ENCODE measurements around the gene CD46.
A peak's percentile ranks its signal among the peaks of the same experiment; 100 is the strongest.

CD46 gene

GRCh38 chr1:207828046-207828445 lies 76.2 kb downstream of the CD46 start:
- DNase-seq (ENCODE audit: low read depth): no peak

- DNase-seq (ENCODE audit: low read depth): peak; percentile 57
These were observed 76.8 kb downstream of the CD46 start for GRCh38 chr1:207828485-207829158.

GRCh38 chr1:207829576-207829975 lies 77.7 kb downstream of the CD46 start:
- DNase-seq (ENCODE audit: low read depth): no peak

GRCh38 chr1:207830788-207831187 lies 78.9 kb downstream of the CD46 start:
- DNase-seq (ENCODE audit: low read depth): no peak

- peak; percentile 49 for DNase-seq (ENCODE audit: low read depth)
These were observed 79.9 kb downstream of the CD46 start for GRCh38 chr1:207831517-207832327.

- no peak for DNase-seq (ENCODE audit: low read depth)
These were observed 80.9 kb downstream of the CD46 start for GRCh38 chr1:207832796-207833195.

GRCh38 chr1:207833381-207833780 lies 81.5 kb downstream of the CD46 start:
- no peak for DNase-seq (ENCODE audit: low read depth)

- DNase-seq (ENCODE audit: low read depth): no peak
These were observed 82.3 kb downstream of the CD46 start for GRCh38 chr1:207833956-207834660.

- DNase-seq (ENCODE audit: low read depth): no peak
These were observed 84.1 kb downstream of the CD46 start for GRCh38 chr1:207835958-207836357.

- no peak for DNase-seq (ENCODE audit: low read depth)
These were observed 84.9 kb downstream of the CD46 start for GRCh38 chr1:207836591-207837347.

GRCh38 chr1:207837673-207838072 lies 85.8 kb downstream of the CD46 start:
- DNase-seq (ENCODE audit: low read depth): no peak

GRCh38 chr1:207838156-207839082 lies 86.6 kb downstream of the CD46 start:
- no peak for DNase-seq (ENCODE audit: low read depth)

GRCh38 chr1:207839083-207839413 lies 87.2 kb downstream of the CD46 start:
- no peak for DNase-seq (ENCODE audit: low read depth)

GRCh38 chr1:207840380-207840779 lies 88.5 kb downstream of the CD46 start:
- DNase-seq (ENCODE audit: low read depth): no peak

GRCh38 chr1:207841293-207841692 lies 89.4 kb downstream of the CD46 start:
- no peak for DNase-seq (ENCODE audit: low read depth)

GRCh38 chr1:207841901-207842300 lies 90.0 kb downstream of the CD46 start:
- DNase-seq (ENCODE audit: low read depth): no peak

GRCh38 chr1:207842506-207842905 lies 90.7 kb downstream of the CD46 start:
- DNase-seq (ENCODE audit: low read depth): no peak

GRCh38 chr1:207844371-207844770 lies 92.5 kb downstream of the CD46 start:
- DNase-seq (ENCODE audit: low read depth): no peak
